22Rv1 (cell line): ENCODE measurements around the gene PXK.

Source experiments
- H3K27ac ChIP-seq: fragments of 450-650 bp; 2 replicates; pipeline ENCODE4 v1.5.1; 2017
- ZFX ChIP-seq: fragments of 450-650 bp; IDR thresholded peaks from 2 replicates; pipeline ENCODE4 v1.6.1; 2017; ENCODE audit warnings: antibody characterized with exemption, borderline replicate concordance
- TF ChIP-seq, protein P1 (sequence below): fragments of 450-650 bp; IDR thresholded peaks from 2 replicates; pipeline ENCODE4 v1.5.1; 2017; ENCODE audit warnings: mild to moderate bottlenecking

Gene PXK

DNA sequence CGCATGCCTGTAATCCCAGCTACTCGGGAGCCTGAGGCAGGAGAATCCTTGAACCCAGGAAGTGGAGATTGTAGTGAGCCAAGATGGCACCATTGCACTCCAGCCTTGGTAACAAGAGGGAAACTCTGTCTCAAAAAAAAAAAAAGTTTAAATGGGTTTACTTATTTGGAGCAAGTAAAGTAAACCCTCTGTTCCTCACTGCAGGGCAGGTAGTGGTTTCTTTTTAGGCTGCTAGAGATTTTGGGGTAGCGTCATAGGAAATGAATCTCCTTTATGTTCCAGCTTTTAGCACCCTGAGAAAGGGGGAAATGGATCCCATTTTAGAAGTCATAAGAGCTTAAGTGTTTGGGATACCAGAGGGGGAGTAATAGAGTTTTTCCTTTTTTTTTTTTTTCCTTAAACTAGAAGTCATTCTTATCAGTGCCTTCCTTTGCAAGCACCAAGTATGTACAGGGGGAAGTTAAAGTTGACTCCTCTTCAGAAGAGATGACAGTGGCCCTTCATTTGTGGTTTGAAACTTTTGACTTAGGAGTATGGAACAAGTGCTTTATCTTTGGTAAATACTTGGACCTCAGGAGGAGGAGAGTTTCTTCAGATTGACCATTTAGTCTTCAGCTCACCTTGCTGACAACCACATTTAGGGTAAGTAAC lies 8.0 kb downstream of the PXK start:
- H3K27ac ChIP-seq: no peak overlapping the region
- TF ChIP-seq, protein P1, sequence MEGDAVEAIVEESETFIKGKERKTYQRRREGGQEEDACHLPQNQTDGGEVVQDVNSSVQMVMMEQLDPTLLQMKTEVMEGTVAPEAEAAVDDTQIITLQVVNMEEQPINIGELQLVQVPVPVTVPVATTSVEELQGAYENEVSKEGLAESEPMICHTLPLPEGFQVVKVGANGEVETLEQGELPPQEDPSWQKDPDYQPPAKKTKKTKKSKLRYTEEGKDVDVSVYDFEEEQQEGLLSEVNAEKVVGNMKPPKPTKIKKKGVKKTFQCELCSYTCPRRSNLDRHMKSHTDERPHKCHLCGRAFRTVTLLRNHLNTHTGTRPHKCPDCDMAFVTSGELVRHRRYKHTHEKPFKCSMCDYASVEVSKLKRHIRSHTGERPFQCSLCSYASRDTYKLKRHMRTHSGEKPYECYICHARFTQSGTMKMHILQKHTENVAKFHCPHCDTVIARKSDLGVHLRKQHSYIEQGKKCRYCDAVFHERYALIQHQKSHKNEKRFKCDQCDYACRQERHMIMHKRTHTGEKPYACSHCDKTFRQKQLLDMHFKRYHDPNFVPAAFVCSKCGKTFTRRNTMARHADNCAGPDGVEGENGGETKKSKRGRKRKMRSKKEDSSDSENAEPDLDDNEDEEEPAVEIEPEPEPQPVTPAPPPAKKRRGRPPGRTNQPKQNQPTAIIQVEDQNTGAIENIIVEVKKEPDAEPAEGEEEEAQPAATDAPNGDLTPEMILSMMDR: no peak
- TF ChIP-seq ZFX: no peak

DNA sequence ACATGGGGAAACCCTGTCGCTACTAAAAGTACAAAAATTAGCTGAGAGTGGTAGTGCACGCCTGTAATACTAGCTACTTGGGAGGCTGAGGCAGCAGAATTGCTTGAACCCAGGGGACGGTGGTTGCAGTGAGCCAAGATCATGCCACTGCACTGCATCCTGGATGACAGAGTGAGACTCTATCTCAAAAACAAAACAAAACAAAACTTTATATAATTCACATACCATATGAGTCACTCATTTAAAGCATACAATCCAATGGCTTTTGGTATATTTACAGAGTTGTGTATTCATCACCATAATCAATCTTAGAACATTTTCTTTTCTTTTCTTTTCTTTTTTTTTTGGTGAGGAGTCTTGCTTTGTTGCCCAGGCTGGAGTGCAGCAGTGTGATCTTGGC lies 8.7 kb downstream of the PXK start:
- TF ChIP-seq ZFX: no peak
- TF ChIP-seq, protein P1: no peak
- H3K27ac ChIP-seq: no peak overlapping the region

DNA sequence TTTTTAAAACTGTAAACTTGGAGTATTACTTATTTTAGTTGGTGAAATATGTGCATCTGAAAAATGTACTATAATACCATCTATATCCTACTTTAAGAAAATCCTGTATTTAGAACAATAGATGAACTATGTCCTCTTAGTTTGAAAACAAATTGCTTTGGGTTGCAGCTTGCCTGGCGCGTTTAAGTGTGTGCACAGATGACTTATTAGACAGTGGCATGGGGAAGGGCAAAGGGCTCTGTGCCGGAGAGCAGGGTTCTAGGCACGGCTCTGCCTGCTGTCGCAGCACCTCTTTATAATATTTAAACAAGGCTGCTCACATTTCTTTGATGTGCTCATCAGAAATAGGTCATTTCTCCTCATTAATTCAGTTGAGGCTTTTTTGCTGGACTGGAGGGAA lies 10.0 kb downstream of the PXK start:
- TF ChIP-seq, protein P1: no peak
- no peak overlapping the region for H3K27ac ChIP-seq

DNA sequence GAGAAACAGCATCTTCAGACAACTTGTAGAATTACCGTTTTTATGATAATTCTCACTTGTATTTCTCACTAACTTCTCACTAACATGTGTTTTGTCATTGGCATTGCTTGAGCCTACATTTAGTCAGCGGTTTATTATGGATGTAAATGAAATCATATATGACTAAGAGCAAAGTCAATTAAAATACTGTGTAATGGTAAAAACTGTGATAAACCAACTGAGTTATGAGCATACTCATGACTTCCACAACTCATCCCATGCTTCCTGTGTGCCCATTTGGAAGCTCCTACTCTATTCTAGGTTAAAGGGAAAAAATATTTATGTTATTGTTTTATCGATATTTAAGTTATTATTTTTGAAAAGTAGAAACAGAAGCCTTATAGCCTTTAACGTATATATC lies 12.8 kb downstream of the PXK start:
- TF ChIP-seq, protein P1: no peak
- TF ChIP-seq ZFX: no peak
- no peak overlapping the region for H3K27ac ChIP-seq

DNA sequence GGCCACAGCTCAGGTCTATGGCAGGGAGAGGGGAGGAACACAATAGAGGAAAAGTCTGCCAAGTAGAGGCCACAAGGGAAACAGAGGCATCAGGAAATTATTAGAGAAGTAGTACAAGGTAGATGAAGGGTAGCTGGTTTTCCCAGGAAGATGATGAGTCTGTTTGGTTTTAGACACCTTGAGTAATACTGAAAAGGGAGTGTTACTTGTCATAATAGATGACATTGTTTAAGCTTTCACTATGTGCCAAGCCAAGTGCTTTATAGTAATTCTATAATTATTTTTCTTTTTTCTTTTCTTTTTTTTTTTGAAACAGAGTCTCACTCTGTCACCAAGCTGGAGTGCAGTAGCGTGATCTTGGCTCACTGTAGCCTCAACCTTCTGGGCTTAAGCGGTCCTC lies 13.7 kb downstream of the PXK start:
- TF ChIP-seq, protein P1: no peak
- TF ChIP-seq ZFX: no peak
- no peak overlapping the region for H3K27ac ChIP-seq

DNA sequence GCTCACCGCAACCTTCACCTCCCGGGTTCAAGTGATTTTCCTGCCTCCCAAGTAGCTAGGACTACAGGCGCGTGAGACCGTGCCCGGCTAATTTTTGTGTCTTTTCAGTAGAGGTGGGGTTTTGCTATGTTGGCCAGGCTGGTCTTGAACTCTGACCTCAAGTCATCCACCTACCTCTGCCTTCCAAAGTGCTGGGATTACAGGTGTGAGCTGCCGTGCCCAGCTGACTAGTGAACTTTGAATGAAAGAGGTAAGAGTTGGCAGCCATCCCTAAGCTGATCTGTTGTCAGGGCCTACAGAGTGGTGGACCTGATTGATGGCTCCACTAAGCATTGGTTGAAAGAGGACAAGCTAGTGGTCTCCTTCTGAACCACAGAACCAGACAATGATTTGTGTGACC lies 15.3 kb downstream of the PXK start:
- TF ChIP-seq, protein P1: no peak
- TF ChIP-seq ZFX: no peak
- no peak overlapping the region for H3K27ac ChIP-seq

DNA sequence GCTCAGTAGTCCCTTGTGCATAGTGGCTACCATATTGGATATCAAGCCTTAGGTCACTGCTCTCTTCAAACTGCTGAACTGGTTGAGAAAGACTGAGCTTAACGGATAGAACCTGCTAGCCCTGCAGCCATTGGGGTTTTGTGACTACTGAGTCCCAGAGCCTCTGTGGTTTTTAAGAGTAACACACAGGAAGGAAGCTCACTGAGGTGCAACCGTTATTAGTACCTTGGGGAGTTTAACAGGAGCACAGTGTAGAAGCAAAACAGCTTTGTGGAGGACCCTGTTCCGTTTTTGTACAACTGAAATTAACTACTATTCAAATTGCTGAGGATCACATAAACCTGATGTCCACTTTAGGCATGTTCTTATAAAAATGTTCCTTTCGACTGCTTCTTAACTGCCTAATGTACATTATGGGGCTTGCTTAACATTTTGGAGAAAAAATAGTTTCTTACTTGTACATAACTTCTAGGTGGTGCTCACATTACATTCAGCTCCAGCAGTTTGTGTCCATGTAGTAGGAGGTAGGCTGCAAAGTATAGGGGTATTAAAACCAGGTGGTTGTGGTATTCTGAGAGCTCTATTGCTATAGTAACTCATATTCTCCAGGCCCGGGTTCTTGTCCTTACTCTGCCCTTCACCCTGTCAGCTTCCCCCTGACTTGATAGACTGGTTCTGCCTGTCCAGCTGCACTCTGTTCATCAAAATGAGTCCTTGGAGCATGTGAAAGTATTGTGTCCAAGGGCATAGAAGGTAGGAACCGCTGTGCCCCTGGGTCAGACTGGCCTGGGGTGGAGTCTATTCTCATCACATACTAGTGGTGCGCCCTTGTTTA lies 17.3 kb downstream of the PXK start:
- TF ChIP-seq, protein P1: no peak
- TF ChIP-seq ZFX: no peak
- no peak overlapping the region for H3K27ac ChIP-seq
